CD4-positive, alpha-beta T cell treated with Interleukin-15 for 1 hour (primary cell): ENCODE measurements around the gene SNRPD3.

Source experiments
- DNase-seq: peaks from one replicate; pipeline ENCODE4 v3.0.0-alpha.2; 2020

Gene SNRPD3

DNA sequence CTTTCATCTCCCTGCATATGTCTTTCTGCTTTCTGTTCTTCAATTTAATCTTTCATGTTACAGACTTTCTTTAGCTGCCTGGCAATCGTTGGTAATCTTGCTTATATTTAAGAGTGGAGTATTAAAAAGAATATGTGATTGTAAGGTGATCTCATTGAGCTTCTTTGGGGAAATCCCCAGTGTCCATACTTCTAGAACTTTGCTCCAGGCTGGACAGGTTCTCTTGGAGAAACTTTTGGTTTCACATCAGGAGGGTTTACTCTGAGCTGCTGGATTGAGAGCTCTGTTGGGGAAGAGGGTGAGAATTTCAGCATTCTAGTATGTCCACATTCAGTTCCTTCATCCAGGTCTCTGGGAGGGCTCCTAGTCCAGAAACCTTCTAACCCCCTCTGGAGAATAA, 21.0 kb downstream of the SNRPD3 start:
- no peak for DNase-seq

DNA sequence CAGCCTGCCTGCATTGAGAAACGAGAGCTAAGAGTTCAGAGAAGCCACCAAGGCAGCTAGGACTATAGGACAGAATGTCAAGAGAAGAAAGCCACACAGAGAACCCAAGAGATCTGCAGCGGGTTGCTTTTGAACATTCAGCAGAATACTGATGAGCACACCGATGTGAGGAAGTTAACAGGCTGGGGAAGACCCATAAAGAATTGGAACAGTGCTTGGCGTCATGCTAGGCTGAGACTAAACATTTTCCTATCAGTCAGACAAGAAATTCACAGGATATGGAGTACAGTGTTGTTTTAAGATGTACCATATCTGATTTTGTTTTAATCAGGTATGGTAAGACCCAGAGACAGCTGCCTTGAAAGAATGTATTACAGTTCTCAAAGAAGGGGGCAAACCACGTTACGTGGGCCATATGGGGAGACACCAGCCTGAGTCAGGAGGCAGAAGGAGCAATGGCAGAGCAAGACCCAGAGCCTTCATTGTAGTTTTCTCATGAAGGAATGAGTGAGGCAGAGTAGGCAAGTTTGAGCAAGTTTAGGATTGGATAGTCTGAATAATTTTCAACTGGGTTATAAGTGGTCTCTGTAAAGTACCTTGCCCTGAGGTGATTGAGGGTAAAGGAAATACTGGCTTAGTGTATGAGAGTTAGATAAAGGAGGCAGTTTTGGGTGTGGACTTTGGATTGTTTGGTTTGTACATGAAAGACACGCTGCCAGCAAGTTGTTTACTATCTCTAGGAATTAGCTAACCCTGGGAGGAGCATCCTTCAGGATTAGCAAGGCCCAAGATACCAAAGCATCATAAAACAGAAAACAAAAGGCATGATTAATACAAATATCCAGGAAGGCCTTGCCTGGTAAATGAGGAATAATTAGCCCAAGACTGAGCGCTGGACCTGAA, 22.8 kb downstream of the SNRPD3 start:
- no peak for DNase-seq

DNA sequence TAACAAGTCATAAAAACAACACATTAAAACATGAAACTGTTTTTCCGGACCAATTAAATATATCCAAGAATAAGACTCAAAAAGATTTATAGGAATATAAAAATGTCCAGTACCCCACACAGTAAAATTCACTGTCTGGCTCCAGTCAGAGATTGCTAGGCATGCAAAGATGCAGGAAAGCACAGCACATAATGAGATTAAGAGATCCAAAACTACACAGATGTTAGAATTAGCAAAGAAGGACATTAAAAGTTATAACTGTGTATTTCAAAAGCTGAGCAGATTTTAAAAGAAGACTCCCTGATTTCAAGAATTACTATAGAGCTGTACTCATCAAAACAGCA, 23.4 kb downstream of the SNRPD3 start:
- DNase-seq: no peak

DNA sequence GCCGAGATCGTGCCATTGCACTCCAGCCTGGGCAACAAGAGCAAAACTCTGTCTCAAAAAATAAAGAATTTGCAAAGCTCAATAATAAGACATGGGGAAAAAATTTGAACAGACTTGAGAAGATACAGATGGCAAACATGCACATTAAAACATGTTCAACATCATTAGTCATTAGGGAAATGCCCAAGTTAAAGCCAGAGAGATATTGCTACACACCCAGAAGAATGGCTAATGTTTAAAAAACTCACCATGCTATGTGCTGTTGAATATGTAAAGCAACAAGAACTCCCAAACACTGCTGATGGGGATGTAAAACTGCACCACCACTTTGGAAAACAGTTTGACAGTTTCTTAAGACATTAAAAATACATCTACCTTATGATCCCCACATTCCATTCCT, 24.5 kb downstream of the SNRPD3 start:
- DNase-seq: no peak

- DNase-seq: no peak
Observed at GRCh38 chr22:24582056-24582814, 26.4 kb downstream of the SNRPD3 start.

DNA sequence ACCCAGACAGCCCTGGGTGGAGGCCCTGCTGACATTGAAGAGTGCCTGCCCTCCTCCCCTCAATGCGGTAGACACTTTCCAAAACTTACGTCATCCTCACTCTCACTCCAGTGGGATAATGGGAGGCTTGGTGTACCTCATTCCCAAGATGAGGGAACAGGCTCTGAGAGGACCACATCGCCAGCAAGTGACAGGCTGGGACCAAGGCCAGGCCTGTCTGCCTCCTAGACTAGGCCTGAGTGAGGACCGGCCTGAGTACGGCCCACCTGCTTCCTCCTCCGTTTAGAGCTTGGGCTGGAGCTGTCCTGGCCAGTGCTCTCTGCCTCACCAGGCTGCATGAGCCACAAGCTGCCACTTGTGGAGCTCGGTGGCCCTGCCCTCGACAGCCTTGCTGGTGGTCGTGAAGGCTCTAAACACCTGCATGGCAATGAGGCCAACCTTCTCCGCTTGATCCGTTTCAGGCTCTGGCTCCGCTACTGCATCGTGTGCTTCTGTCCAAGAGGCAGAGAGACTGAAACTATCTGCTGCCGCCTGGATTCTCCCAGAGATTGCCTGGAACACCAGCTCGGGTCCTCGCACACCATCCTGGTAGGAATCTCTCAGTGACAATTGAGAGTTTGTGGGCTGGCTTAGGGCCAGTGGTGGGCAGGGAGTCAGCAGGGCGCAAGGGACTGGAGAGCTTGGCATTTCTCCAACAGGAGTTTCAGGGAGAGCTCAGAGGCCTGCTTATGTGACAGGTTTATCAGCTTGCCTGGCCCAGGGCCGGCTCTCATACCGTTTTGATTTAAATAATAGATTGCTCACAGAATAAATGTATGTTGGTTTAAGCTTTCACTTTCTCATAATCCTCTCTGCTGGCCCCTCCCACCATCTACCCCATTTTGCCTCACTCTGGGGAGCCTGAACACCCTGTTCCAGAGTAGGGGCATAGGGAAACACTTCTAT, 27.7 kb downstream of the SNRPD3 start:
- no peak for DNase-seq

DNA sequence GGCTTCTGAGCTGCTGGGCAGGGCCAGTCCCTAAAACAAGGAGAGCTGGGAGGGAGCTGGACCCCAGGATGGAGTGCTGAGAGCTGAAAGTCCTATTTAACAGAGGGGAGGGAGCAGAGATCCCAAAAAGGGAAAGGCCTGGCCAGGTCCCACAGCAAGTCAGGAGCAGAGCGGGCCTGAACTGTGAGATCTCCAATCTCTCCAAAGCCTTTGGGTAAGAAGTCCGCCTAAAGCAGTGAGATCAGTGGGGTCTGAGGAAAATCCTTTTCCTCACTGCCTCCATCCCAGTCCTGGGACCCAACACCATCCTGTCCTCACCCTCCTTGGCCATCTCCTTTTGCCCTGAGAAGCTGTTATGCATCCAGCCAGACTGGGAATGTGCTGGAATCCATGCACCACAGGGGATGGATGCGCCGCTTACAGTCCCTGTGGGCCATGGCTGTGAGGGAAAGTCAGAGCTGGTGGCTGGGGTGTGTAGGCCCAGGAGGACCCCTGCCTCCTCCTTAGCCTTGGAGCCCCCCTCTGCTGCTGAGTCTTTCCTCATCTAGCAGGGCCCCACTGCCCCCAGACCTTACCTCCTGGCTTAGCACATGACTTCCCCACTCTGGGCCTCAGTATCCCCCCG, 28.5 kb downstream of the SNRPD3 start:
- no peak for DNase-seq

DNA sequence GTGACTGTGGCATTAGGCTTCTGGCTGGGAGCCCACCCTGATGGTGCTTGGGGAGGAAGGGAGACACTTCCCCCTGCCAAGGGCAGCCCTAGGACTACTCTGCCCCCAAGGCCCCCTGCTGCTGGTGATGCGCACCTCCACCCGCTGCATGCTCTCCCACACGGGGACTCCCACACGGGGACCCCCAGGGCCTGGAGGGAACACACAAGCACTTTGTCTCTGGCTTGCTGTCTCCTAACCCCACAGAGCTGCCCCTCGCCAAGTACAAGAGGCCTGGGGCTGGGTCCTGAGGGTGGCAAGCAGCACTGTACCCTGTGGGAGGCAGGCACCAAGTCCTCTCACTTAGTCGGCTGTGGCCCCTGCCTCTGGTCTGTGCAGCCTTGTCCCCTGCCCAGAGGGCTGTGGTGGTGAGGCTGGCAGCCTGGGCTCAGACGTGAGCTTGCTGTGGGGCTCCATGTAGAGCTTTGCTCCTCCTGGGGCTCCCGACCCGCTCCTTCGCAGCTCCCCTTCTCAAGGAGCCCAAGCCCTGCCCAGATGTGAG, 29.1 kb downstream of the SNRPD3 start:
- DNase-seq: no peak

DNA sequence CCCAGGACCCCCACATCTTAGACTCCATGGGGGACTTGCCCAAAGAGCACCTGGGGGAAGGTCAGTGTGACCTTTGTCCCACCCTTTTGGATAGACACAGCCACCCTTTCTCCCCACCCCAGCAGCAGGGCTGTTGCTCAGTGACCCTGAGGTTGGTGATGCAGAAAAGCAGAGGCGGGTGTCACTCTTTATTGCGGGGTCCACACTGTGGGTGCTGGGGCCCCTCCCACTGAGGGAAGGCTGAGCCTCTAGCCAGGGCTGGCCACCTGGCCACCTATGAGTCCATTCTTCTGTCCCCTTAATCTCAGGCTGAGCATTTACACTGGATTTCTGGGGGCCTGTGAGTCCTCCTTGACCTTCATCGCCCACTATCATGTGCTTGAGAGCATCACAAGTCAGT, 29.7 kb downstream of the SNRPD3 start:
- DNase-seq: no peak

DNA sequence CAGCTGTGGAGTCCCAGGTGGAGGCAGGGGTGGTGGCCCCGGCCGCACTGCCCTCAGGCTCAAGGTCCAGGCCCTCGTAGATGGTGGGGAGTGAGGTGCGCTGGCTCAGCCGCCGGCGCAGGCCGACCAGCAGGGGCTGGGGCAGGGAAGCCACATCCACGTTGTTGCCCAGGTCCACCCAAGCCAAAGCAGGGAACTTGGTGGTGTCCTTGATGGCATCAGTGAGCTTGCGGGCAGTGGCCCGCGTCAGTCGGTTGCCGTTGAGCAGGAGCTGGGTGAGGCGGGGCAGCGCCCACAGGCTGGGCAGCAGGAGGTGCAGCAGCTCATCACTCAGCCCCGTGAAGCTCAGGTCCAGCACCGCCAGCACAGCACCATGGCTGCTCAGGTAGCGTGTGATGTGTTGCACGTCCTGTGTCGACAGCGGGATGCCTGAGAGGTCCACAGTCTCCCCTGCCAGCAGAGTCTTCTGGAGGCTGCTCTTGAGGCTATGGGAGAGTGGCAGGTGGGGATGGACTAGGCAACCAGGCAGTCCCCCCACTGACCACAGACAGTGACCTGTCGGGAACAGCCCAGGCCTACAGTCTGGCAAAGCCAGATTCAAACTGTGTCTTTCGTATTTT, 30.2 kb downstream of the SNRPD3 start:
- no peak for DNase-seq

GRCh38 chr22:24587251-24587650, 31.5 kb downstream of the SNRPD3 start:
- no peak for DNase-seq

GRCh38 chr22:24587948-24588347, 32.1 kb downstream of the SNRPD3 start:
- no peak for DNase-seq

- DNase-seq: no peak
Observed at GRCh38 chr22:24588381-24588756, 32.6 kb downstream of the SNRPD3 start.

DNA sequence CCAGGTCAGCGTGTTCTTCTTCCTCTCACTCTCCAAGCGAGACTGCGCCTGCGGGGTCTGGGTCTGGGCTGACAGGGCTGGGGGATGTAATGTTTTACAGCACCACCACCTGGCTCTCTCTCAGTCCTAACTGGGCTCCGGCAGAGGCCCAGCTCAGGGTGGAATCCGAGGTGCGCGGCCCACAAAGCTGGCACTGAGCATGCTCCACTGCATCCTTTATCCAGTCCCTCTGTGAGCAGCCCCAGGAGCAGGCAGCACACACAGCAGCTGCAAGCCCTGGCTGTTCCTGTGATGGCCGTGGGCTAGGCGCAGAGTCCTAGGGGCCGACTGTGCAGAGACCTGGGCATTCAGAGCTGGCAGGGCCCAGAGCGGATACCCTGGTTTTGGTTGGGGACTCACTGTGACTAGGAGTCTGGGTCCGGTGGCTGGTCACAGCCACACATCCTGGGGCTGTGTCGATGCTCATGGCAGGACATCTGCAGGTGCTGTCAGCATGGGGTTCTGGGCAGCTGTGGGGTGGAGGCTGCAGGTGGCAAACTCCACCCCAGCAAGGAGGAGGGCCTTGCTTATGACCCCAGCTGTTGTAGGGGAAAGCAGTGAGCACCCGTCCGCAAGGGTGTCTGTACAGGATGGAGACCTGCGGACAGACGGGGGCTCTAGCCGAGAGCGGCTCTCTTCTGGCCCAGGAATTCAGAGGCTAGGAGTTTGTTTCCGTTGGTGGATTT, 33.1 kb downstream of the SNRPD3 start:
- DNase-seq: no peak

DNA sequence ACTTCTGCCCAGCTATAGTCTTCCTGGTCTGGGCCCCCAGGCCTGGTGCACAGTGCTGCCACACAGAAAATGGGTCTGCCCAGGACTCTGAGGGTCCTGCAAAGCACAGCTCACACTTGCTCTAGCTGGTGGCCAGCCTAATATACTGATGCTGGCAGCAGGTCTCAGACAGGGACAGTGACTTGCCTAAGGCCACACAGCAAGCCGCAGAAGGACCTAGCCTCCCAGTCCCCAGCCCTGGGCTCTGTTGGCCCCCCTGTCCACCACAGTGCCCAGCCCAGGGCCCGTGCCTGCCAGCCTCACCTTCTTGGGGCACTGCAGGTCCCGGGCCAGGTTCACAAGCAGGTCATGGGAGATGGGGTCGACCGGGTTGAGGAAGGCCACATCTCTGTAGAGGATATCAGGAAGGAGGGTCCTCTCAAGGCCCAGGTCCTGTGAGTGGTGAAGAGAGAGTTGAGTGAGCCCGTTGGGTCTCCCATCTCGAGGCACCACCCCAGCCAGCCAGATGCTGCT, 33.8 kb downstream of the SNRPD3 start:
- no peak for DNase-seq

DNA sequence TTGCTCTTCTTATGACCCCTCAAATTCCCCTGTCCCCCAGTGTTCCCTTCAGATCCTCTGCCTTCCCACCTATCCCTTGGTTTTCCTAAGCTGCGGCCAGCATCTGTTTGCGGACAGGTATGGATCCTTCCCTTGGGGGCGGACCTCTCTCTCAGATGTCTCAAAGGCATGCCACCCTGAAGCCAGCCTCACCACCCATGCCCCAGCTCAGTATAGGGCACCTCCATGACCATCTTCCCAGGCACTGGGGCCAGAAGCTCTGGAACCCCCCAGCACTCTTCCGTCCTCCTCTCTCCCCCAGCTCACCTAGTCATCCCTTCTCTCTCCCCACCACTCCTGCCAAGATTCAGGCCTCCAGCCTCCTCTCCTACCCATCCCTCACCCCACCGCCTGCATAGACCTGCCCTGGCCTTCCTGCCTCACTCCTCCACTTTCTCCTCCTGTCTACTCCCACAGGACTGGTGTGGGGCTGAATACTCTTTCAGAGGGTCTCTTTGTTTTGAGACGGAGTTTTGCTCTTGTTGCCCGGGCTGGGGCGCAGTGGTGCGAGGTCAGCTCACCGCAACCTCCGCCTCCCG, 34.9 kb downstream of the SNRPD3 start:
- no peak for DNase-seq

GRCh38 chr22:24591286-24591830, 35.6 kb downstream of the SNRPD3 start:
- no peak for DNase-seq

- DNase-seq: no peak
Observed at GRCh38 chr22:24592058-24592850, 36.5 kb downstream of the SNRPD3 start.

DNA sequence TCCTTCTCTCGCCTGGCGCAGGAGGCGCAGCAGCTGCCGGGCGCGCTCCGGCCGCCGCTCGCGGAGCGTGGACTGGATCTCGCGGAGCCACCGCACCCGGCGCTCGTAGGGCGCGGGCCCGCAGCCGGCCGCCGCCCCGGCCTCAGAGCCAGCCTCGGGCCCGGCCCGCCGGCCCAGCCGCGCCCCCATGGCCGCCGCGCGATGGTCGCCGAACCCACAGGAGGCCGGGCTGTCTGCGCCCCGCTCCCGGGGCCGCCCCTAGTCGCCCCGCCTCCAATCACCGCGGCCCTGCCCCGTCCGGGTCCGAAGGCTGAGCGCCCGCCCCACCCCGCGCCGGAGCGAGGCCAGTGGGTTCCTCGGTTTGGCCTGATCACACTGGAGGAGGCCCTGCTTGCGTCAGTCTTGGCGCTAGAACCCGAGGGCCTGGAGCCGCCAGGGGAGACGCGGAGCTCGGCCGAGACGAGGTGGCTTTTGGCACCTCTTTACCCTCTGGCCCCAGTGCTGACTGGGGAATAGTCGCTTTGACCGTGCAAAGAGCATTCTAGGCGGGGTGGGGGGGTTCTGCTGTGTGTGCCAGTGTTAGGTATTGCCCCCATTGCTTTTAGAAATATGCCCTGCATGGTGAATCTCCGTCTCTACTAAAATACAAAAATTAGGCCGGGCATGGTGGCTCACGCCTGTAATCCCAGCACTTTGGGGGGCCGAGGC, 37.2 kb downstream of the SNRPD3 start, which contains the start of gene LRRC75B:
TSS of gene LRRC75B (minus strand) at position 223 of the 708 bp plus-strand sequence. CDS start at position 189, 34 bp downstream.
- peak; percentile 49 for DNase-seq
